ENCODE data around the gene DAD1.
"Not testable (repeated sequence)": the region's sequence is repeated elsewhere in the genome, so short reads cannot be mapped to it uniquely, and the experiment has no call there.

DAD1 gene

GRCh38 chr14:22589096-22589839 is at the start of gene DAD1:
Gene DAD1 (minus strand): TSS chr14:22589224. CDS start chr14:22589157, 67 bp downstream.
- peak; percentile 98 to 99 for DNase-seq (ENCODE audit: low read depth in 2 of 2)

DNA sequence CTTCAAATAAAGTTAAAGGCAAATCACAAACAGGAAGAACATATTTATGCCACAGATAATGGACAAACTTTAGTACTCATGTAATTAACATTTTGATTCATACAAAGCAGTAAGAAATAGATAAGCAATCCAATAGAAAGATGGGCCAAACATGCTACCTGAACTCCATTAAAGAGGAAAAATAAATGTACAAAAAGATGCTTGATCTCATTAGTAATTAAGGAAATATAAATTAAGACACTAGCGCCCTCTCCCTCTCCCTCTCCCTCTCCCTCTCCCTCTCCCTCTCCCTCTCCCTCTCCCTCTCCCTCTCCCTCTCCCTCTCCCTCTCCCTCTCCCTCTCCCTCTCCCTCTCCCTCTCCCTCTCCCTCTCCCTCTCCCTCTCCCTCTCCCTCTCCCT is 47.0 kb upstream of the DAD1 start:
- DNase-seq (ENCODE audit: low read depth in 2 of 2) = not testable (repeated sequence)

GRCh38 chr14:22634233-22634900 is 45.3 kb upstream of the DAD1 start:
- no peak for DNase-seq (ENCODE audit: low read depth in 2 of 2)

DNA sequence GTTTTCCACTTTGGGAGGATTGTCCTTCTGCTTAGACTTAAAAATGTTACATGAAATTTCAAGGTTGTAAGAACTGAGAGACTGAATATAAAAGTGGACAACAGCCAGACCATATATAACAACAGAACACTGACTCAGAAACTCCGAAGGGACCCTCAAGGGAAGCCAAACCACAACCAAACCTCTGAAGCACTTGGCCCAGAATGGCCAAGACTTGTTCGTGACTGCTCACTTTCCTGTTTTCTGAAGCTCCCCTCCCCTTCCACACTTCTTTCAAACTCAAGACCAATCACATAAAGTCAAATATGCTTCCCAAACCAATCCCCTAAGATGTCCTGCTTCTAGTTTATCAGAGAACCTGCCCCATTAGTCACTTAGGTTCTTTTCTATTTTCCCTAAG is 41.5 kb upstream of the DAD1 start:
- DNase-seq (ENCODE audit: low read depth in 2 of 2) = no peak

DNA sequence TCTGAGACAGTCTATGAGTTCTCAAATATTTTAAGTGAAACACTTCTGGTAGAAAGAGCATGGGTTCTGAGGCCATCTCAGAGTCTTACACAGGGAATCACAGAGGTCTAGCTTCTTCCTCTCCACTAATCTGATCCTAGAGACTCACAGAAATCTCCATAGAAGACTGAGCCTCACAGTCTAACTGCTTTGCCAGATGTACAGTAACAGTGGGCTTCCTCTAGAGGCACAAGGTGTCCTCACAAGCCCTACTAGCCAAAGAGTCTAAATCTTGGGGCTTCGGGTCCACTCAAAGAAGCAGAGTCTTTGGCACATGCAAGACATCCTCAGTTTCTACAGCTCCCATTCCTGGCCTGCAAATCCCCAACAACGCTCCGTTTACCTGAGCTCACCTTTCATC is 41.0 kb upstream of the DAD1 start:
- DNase-seq (ENCODE audit: low read depth in 2 of 2) = no peak

- no peak for DNase-seq (ENCODE audit: low read depth in 2 of 2)
These were observed 40.3 kb upstream of the DAD1 start for GRCh38 chr14:22629361-22629760.

DNA sequence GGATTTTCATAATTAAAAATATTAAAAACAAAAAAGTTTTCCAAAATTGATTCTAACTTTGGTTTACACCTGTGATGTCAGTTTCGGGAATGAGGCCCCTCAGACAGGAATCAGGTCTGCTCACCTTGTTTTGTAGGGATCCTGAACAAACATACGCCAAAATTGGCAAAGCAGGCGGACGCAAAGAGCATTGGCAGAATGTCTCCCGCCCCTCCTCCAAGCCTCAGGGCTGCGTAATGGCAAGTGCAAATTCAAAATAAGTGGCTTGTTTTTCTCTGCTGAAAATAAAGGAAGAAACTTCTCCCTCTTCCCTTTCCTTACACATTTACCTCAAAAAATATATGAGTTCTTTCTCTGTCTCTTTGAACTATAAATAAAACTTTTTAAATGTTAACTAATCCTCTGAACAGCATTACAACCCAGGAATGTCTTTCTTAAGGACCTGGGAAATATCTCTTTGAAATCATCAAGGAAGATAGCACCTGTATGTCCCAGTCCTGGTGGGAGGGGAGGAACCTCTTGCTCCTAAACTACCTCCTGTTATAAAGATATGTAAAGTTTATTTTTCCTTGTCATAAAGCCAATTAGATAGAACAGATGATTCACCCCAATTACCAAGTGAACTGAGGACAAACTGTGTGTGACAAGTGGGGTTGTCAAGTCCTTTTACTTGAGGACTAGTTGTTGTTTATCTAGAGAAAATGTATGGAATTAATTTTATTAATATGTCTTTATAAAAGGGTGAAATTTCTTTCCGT is 38.7 kb upstream of the DAD1 start:
- DNase-seq (ENCODE audit: low read depth in 2 of 2) = no peak

GRCh38 chr14:22626590-22626989 is 37.6 kb upstream of the DAD1 start:
- no peak for DNase-seq (ENCODE audit: low read depth in 2 of 2)

GRCh38 chr14:22623047-22623446 is 34.0 kb upstream of the DAD1 start:
- DNase-seq (ENCODE audit: low read depth in 2 of 2) = no peak

- no peak for DNase-seq (ENCODE audit: low read depth in 2 of 2)
These were observed 33.2 kb upstream of the DAD1 start for GRCh38 chr14:22622255-22622654.

- not testable (repeated sequence) for DNase-seq (ENCODE audit: low read depth in 2 of 2)
These were observed 26.7 kb upstream of the DAD1 start for GRCh38 chr14:22615765-22616164.

GRCh38 chr14:22614240-22614799 is 25.3 kb upstream of the DAD1 start:
- no peak for DNase-seq (ENCODE audit: low read depth in 2 of 2)

DNA sequence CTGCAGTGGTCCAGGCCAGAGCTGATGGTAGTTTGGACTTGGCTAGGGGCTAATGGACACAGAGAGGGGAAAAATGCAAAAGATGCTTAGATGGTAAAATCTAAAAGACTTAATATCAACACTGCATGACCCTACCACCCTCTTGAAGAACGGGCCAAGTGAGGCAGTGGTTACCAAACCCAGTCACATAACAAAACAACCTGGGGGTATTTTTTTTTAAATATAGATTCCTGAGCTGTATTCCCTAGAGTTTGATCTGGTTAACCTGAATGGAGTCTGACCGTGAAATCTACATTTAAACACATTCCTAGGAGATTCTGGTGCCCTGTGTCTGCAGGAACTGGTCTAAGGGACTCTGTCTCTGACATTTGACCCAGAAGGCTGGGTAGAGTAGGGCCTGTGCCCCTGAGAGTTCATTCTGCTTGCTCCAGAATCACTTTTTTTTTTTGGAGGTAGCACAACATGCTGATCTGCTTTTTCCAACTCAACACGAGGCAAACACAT is 24.8 kb upstream of the DAD1 start:
- DNase-seq (ENCODE audit: low read depth in 2 of 2) = no peak

DNA sequence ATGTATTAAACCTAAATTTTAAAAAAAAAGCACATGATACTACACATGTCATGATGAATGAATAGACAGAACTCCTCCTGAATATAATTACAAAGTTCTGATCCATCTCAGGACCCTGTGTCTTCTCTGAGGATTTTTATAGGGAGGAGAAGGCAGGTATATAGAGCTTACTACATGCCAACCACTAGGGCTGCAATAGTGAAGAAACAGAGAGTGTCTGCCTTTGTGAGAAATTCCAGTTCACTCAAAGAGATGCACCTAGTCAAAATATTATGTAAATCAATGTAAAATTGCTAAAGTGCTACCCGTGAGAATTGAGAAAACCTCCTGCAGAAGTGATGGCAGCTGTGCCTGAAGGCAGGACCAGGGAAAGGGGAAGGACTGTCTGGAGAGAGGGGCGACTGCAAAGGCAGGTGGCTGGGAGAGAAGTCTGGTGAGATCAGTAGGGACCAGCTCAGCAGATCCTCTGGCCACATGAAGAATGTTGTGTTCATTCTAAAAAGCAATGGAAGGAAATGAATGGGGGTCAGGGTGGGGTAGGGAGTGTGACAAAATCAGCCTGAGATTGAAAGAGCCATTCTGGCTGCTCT is 24.2 kb upstream of the DAD1 start:
- DNase-seq (ENCODE audit: low read depth in 2 of 2) = no peak

DNA sequence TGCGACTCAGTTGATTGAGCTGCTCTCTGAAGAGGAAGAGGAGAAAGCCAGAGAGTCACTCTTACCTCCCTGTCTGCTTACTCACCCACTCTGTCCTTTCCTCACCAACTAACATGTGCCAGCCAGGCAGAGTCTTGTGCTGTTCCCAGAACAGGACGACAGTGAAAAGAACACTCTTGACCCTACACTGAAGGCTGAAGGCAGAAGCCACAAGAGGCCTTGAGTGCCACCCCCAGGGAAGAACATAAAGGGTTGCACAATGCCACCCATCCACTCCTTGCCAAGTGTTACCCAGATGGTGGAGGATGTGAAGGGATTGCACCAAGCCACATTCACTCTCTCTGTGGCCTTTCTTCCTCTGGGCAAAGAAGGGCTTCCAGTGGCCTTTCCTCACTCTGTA is 21.9 kb upstream of the DAD1 start:
- DNase-seq (ENCODE audit: low read depth in 2 of 2) = no peak

GRCh38 chr14:22607291-22607690 is 18.3 kb upstream of the DAD1 start:
- DNase-seq (ENCODE audit: low read depth in 2 of 2) = no peak

- DNase-seq (ENCODE audit: low read depth in 2 of 2) = no peak
These were observed 17.4 kb upstream of the DAD1 start for GRCh38 chr14:22606380-22606779.

DNA sequence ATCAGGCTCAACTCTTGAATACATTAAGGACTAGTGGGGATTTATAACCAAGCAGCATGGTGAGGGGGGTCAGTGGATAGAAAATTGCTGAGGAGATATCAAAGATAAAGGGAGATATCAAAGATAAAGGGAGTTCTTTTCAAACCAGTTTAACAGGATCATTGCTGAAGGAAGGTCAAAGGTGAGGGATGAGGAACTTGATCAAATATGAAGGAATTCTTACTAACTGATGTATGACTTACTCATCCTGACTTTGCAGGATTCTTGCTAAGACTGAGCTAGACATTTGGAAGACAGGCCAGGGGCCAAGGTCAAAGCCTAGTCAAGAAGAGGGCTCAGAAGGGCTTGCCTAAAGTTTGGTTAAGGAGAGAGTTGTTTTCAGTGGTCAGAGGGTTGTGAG is 13.8 kb upstream of the DAD1 start:
- no peak for DNase-seq (ENCODE audit: low read depth in 2 of 2)

DNA sequence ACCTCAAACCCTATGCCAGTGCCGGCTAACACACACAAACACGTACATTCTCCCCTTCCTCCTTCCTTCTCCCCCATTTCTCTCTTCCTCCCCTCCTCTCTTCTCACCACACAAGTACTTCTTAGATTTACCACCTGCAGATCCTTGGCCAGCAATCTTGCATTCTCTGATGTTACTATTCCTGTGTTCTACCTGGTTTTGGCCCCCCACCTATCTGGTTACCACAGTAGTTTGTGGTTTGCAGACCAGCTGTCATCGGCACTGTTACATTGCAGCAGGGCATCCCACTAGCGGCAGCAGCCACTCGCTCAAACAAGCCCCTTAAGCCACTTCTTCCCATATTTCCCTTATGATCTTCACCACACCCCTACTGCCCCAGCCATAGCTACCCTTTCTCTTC is 13.0 kb upstream of the DAD1 start:
- DNase-seq (ENCODE audit: low read depth in 2 of 2) = no peak

- DNase-seq (ENCODE audit: low read depth in 2 of 2) = no peak
These were observed 12.4 kb upstream of the DAD1 start for GRCh38 chr14:22601456-22601855.

GRCh38 chr14:22600027-22600426 is 11.0 kb upstream of the DAD1 start:
- DNase-seq (ENCODE audit: low read depth in 2 of 2) = no peak

DNA sequence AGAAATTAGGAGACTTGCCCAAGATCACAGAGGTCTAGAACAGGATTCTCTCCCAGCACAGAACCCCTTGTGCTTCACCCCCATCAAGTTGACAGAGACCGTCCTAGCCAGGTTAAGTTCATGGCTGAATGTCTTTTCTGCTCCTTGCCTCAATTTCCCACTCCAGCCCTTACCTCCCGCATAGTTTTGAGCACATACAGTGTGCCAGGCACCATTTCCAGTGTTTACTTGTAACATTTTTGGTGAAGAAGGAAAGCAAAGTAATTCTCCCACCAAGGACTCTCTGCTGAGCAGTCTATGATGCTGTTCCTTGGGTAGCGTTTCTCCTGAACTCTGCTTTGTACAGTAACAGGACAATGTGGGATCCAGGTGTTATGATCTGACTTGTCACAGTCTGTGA is 10.3 kb upstream of the DAD1 start:
- no peak for DNase-seq (ENCODE audit: low read depth in 2 of 2)
